Caco-2 (cell line): ENCODE data around the gene DMWD. TPM values are rescaled to one million over a fixed set of nuclear protein-coding genes. Genes with fewer than 3 reads are reported as not detected.

Source experiments
- BruUV-seq: library from RNA; stranded (reverse); fragments of 400-500 nt; replicated peaks from 2 replicates; lab custom pipeline; 2021; lab: Mats Ljungman, UMichigan
- CTCF ChIA-PET: fragments of 300-600 bp; sonication (Branson Sonifier 250); formaldehyde crosslinking; loops from one replicate; lab custom pipeline; 2022; ENCODE audit warnings: antibody characterized with exemption; lab: Charles Lee
- POLR2A ChIA-PET: fragments of 300-600 bp; sonication (Branson Sonifier 250); formaldehyde crosslinking; loops from one replicate; lab custom pipeline; 2022; ENCODE audit warnings: antibody characterized with exemption; lab: Charles Lee
- DNase-seq, 2 experiments: peaks; one replicate each; pipeline versions ENCODE4 v3.0.0 to v3.0.0-alpha.2; 2020 to 2022
- H3K27me3 ChIP-seq: replicated peaks from 2 replicates; pipeline ENCODE4 v1.6.0; 2011; ENCODE audit warnings: low read length; ENCODE audit not compliant: control insufficient read depth, insufficient read depth
- H3K36me3 ChIP-seq: 2 replicates; pipeline ENCODE4 v1.5.1; 2011; ENCODE audit warnings: low read length; ENCODE audit not compliant: control insufficient read depth, insufficient read depth
- H3K4me1 ChIP-seq: fragments of 250-450 bp; sonication (Bioruptor Pico); 2 replicates; pipeline ENCODE4 v1.5.1; 2020; ENCODE audit warnings: mild to moderate bottlenecking
- H3K4me3 ChIP-seq: 2 replicates; pipeline ENCODE4 v1.5.1; 2011; ENCODE audit warnings: low read depth, mild to moderate bottlenecking, control low read depth, low read length
- H3K9me3 ChIP-seq: fragments of 250-450 bp; sonication (Bioruptor Pico); 2 replicates; pipeline ENCODE4 v1.5.1; 2020; ENCODE audit warnings: mild to moderate bottlenecking, moderate library complexity
- H3K27ac Mint-ChIP-seq: one replicate; pipeline ENCODE4 v1.8.0; 2022; ENCODE audit warnings: mixed read lengths; ENCODE audit not compliant: unreplicated experiment
- H3K27me3 Mint-ChIP-seq: one replicate; pipeline ENCODE4 v1.8.0; 2022; ENCODE audit warnings: mixed read lengths; ENCODE audit not compliant: insufficient read depth, unreplicated experiment
- H3K36me3 Mint-ChIP-seq: one replicate; pipeline ENCODE4 v1.8.0; 2022; ENCODE audit warnings: mild to moderate bottlenecking, mixed read lengths; ENCODE audit not compliant: insufficient read depth, unreplicated experiment
- H3K4me1 Mint-ChIP-seq: one replicate; pipeline ENCODE4 v1.8.0; 2022; ENCODE audit warnings: low read depth, mixed read lengths; ENCODE audit not compliant: unreplicated experiment
- H3K4me3 Mint-ChIP-seq: one replicate; pipeline ENCODE4 v1.8.0; 2022; ENCODE audit warnings: mild to moderate bottlenecking, moderate library complexity, mixed read lengths; ENCODE audit not compliant: unreplicated experiment
- H3K9me3 Mint-ChIP-seq: one replicate; pipeline ENCODE4 v1.8.0; 2022; ENCODE audit warnings: mixed read lengths; ENCODE audit not compliant: unreplicated experiment
- intact Hi-C: fragments of 100-400 bp; cut with micrococcal nuclease; formaldehyde crosslinking; loops from one replicate; pipeline ENCODE4 v1.10.0; 2022; ENCODE audit not compliant: unreplicated experiment
- total RNA-seq: library from RNA; stranded (reverse); gene quantifications from 2 replicates; pipeline ENCODE4 v1.2.3, GENCODE V29; 2022
- TF ChIP-seq, protein P1 (sequence below), 2 experiments: fragments of 200-600 bp in 1 of 2; IDR thresholded peaks; 1 replicate in 1 of 2; 2 replicates in 1 of 2; pipeline versions ENCODE4 v1.5.1 to v1.8.0; 2011 to 2022; ENCODE audit warnings: antibody characterized with exemption in 1 of 2, control low read depth in 1 of 2, inconsistent platforms in 1 of 2, low read depth in 1 of 2, low read length in 1 of 2, mild to moderate bottlenecking in 1 of 2, moderate library complexity in 1 of 2; ENCODE audit not compliant: insufficient read depth in 1 of 2, severe bottlenecking in 1 of 2, unreplicated experiment in 1 of 2

Gene DMWD
- total RNA-seq, 1 experiment from 2014 or later, result 76.3 TPM

DNA sequence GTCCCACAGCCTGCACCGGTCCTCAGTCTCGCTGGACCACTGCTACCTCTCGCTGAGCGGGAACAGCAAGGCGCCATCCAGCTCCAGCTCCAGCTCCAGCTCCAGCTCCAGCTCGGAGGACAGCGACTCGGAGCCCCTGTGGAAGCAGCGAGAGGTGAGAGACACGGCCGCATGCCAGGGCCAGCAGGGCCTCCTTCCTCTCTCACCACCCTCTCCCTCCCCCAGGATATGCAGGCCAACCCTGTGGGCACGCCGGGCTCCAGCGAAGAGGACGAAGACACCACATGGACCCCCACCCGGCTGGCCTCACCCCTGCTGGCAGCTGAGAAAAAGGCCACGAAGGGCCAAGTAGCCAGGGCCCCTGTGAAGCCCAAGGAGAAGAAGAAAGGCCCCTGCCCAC, 30.9 kb downstream of the DMWD start:
- no peaks in the 10 kb centered on the region for H3K9me3 Mint-ChIP-seq
- H3K4me3 ChIP-seq, result no peak overlapping the region
- no peak for DNase-seq
- H3K4me3 Mint-ChIP-seq, result no peak overlapping the region
- CTCF ChIA-PET, result interaction anchor here (1.3 kb wide), 1 partner anchor 13 kb away, joined by 3 read pairs; no protein-coding TSS in a partner anchor
- H3K27me3 Mint-ChIP-seq, result no peaks in the 10 kb centered on the region
- H3K36me3 ChIP-seq, result no peaks in the 10 kb centered on the region
- POLR2A ChIA-PET, result no interaction called here
- no peaks in the 10 kb centered on the region for H3K4me1 ChIP-seq
- no TSS peak for BruUV-seq
- peak overlapping the region; percentile 48 for H3K27ac Mint-ChIP-seq
- intact Hi-C loops, result no loop called here
- H3K4me1 Mint-ChIP-seq, result peaks cover 7% of the 10 kb centered on the region
- peaks cover 6% of the 10 kb centered on the region for H3K36me3 Mint-ChIP-seq
- H3K27me3 ChIP-seq, result no peaks in the 10 kb centered on the region
- H3K9me3 ChIP-seq, result no peaks in the 10 kb centered on the region
- TF ChIP-seq, protein P1, sequence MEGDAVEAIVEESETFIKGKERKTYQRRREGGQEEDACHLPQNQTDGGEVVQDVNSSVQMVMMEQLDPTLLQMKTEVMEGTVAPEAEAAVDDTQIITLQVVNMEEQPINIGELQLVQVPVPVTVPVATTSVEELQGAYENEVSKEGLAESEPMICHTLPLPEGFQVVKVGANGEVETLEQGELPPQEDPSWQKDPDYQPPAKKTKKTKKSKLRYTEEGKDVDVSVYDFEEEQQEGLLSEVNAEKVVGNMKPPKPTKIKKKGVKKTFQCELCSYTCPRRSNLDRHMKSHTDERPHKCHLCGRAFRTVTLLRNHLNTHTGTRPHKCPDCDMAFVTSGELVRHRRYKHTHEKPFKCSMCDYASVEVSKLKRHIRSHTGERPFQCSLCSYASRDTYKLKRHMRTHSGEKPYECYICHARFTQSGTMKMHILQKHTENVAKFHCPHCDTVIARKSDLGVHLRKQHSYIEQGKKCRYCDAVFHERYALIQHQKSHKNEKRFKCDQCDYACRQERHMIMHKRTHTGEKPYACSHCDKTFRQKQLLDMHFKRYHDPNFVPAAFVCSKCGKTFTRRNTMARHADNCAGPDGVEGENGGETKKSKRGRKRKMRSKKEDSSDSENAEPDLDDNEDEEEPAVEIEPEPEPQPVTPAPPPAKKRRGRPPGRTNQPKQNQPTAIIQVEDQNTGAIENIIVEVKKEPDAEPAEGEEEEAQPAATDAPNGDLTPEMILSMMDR (IDR thresholded peaks at IDR 0.05; ENCODE audit: insufficient read depth in 1 of 2, low read depth in 1 of 2, low read length in 1 of 2, severe bottlenecking in 1 of 2, unreplicated experiment in 1 of 2), result no peak

DNA sequence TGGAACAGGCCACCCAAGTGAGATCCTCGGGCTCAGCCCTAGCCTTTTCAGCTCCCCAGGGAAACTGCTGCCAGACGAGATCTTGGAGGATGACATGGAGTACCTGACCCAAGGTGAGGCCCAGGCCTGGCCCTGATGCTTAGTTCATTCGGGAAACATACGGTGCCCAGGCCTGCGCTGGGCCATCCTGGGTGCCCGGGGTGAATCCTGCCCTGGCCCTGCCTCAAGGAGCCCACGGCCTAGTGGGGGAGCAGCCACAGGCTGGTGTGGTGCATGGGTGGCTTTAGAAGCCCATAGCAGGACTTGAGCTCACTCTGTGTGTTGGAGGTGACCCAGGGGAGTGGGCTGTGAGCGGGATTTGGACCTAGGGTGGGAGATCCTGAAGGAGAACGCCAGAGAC, 33.7 kb downstream of the DMWD start:
- no peaks in the 10 kb centered on the region for H3K4me1 Mint-ChIP-seq
- CTCF ChIA-PET, result interaction anchor here (0.6 kb wide), 1 partner anchor 1039 kb away, joined by 4 read pairs; no protein-coding TSS in a partner anchor
- no peaks in the 10 kb centered on the region for H3K9me3 ChIP-seq
- H3K4me1 ChIP-seq, result no peaks in the 10 kb centered on the region
- POLR2A ChIA-PET, result interaction anchor here (0.6 kb wide), 1 partner anchor 12 kb away, joined by 5 read pairs; no protein-coding TSS in a partner anchor
- H3K4me3 ChIP-seq, result no peak overlapping the region
- H3K27me3 Mint-ChIP-seq, result no peaks in the 10 kb centered on the region
- H3K36me3 Mint-ChIP-seq, result no peaks in the 10 kb centered on the region
- intact Hi-C loops, result no loop called here
- no peaks in the 10 kb centered on the region for H3K9me3 Mint-ChIP-seq
- no peak for DNase-seq
- TF ChIP-seq, protein P1 (IDR thresholded peaks at IDR 0.05; ENCODE audit: insufficient read depth in 1 of 2, low read depth in 1 of 2, low read length in 1 of 2, severe bottlenecking in 1 of 2, unreplicated experiment in 1 of 2), result no peak
- no peak overlapping the region for H3K27ac Mint-ChIP-seq
- H3K36me3 ChIP-seq, result no peaks in the 10 kb centered on the region
- no TSS peak for BruUV-seq
- H3K27me3 ChIP-seq, result no peaks in the 10 kb centered on the region
- no peak overlapping the region for H3K4me3 Mint-ChIP-seq

DNA sequence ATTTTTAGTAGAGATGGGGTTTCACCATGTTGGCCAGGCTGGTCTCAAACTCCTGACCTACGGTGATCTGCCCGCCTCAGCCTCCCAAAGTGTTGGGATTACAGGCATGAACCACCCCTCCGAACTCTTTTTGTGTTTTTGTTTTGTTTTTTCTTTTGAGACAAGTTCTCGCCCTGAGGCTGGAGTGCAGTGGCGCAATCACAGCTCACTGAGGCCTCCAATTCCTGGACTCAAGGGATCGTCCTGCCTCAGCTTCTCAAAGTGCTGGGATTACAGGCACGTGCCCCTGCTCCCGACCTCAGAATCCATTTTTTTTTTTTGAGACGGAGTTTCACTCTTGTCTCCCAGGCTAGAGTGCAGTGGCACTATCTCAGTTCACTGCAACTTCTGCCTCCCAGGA, 35.0 kb downstream of the DMWD start:
- Mint-ChIP-seq H3K4me1 (no peaks in the 10 kb centered on the region), H3K4me3 (no peak overlapping the region), H3K9me3 (no peaks in the 10 kb centered on the region), H3K27me3 (no peaks in the 10 kb centered on the region), H3K27ac (no peak overlapping the region), H3K36me3 (no peaks in the 10 kb centered on the region)
- no peak overlapping the region for H3K4me3 ChIP-seq
- ChIA-PET CTCF (interaction anchor here (0.9 to 1.1 kb wide), 2 partner anchors 41 to 107 kb away, joined by 3 read pairs; no protein-coding TSS in a partner anchor), POLR2A (no interaction called here)
- DNase-seq, result no peak
- no peaks in the 10 kb centered on the region for H3K27me3 ChIP-seq
- intact Hi-C loops, result no loop called here
- no TSS peak for BruUV-seq
- no peaks in the 10 kb centered on the region for H3K36me3 ChIP-seq
- no peaks in the 10 kb centered on the region for H3K4me1 ChIP-seq
- TF ChIP-seq, protein P1 (IDR thresholded peaks at IDR 0.05; ENCODE audit: insufficient read depth in 1 of 2, low read depth in 1 of 2, low read length in 1 of 2, severe bottlenecking in 1 of 2, unreplicated experiment in 1 of 2), result no peak
- H3K9me3 ChIP-seq, result no peaks in the 10 kb centered on the region
